Ascending aorta (tissue), 2 donors: Measurements from ENCODE around the gene FRAT1. TPM values are rescaled to one million over a fixed set of nuclear protein-coding genes. Genes with fewer than 3 reads are reported as not detected.
A peak's percentile ranks its signal among the peaks of the same experiment; 100 is the strongest.
"Not testable (repeated sequence)": the region's sequence is repeated elsewhere in the genome, so short reads cannot be mapped to it uniquely, and the experiment has no call there.

Source experiments
- DNase-seq, 2 donors: peaks; one replicate each; pipeline ENCODE4 v3.0.0-alpha.2; 2019; ENCODE audit warnings: low spot score in 2 of 2
- H3K27ac ChIP-seq, 2 donors: fragments of 200-600 bp; sonication (generic); one replicate each; pipeline ENCODE4 v1.5.1; 2016 to 2017; ENCODE audit warnings: mild to moderate bottlenecking in 1 of 2
- H3K27me3 ChIP-seq: fragments of 200-600 bp; sonication (generic); one replicate; pipeline ENCODE4 v1.5.1; 2017
- H3K36me3 ChIP-seq, 2 donors: fragments of 200-600 bp; sonication (generic); one replicate each; pipeline ENCODE4 v1.5.1; 2016
- H3K4me1 ChIP-seq, 2 donors: fragments of 200-600 bp; sonication (generic); one replicate each; pipeline ENCODE4 v1.5.1; 2016 to 2017; ENCODE audit warnings: mild to moderate bottlenecking in 1 of 2
- H3K4me3 ChIP-seq, 2 donors: fragments of 200-600 bp; sonication (generic); one replicate each; pipeline ENCODE4 v1.5.1; 2016 to 2017; ENCODE audit warnings: mild to moderate bottlenecking in 1 of 2
- H3K9me3 ChIP-seq, 2 donors: fragments of 200-600 bp; sonication (generic); one replicate each; pipeline ENCODE4 v1.5.1; 2016
- CTCF ChIP-seq, 3 experiments: fragments of 200-600 bp in 2 of 3; fragments of 450-650 bp in 1 of 3; sonication (generic) in 2 of 3; IDR thresholded peaks; one replicate each; pipeline ENCODE4 v1.5.1; 2016 to 2019; ENCODE audit warnings: antibody characterized with exemption in 3 of 3, mild to moderate bottlenecking in 1 of 3, moderate library complexity in 1 of 3
- intact Hi-C: fragments of 100-400 bp; cut with DNase I; formaldehyde crosslinking; loops from one replicate; pipeline ENCODE4 v1.15.1; 2023
- total RNA-seq: library from RNA; depleted of rRNA; stranded (reverse); fragments of >200 nt; gene quantifications from one replicate; pipeline ENCODE4 v1.1.0, GENCODE V29; 2016

Gene FRAT1
- total RNA-seq, 1 donor from 2014 or later: 5.2 TPM

- H3K36me3 ChIP-seq: no peaks in the 10 kb centered on the region
- H3K4me1 ChIP-seq: peaks cover 9 to 16% of the 10 kb centered on the region in 2 donors
- peak overlapping the region; percentile 40 to 66 for H3K27ac ChIP-seq
- no peaks in the 10 kb centered on the region for H3K9me3 ChIP-seq
- no peak for DNase-seq
- intact Hi-C loops: loop anchor here (2.0 kb wide), 2 partner anchors 14 to 76 kb away; partner anchors contain the start of gene ARHGAP19
- H3K27me3 ChIP-seq: no peaks in the 10 kb centered on the region
- no peak overlapping the region for H3K4me3 ChIP-seq
- TF ChIP-seq CTCF (IDR thresholded peaks at IDR 0.05): peak; percentile 53 to 67 (median 56)
Measured at GRCh38 chr10:97278491-97278989, 40.5 kb upstream of the FRAT1 start.

GRCh38 chr10:97279121-97279815, 39.8 kb upstream of the FRAT1 start:
- no peaks in the 10 kb centered on the region for H3K9me3 ChIP-seq
- peaks cover 9 to 16% of the 10 kb centered on the region in 2 donors for H3K4me1 ChIP-seq
- peak overlapping the region; percentile 40 to 66 for H3K27ac ChIP-seq
- no peak for DNase-seq
- no peak overlapping the region for H3K4me3 ChIP-seq
- intact Hi-C loops: loop anchor here (2.0 kb wide), 2 partner anchors 14 to 76 kb away; partner anchors contain the start of gene ARHGAP19
- H3K27me3 ChIP-seq: no peaks in the 10 kb centered on the region
- TF ChIP-seq CTCF (IDR thresholded peaks at IDR 0.05): no peak
- H3K36me3 ChIP-seq: no peaks in the 10 kb centered on the region

- DNase-seq: no peak
- no peaks in the 10 kb centered on the region for H3K27me3 ChIP-seq
- no peak overlapping the region for H3K4me3 ChIP-seq
- no peak overlapping the region for H3K27ac ChIP-seq
- peaks cover 9 to 13% of the 10 kb centered on the region in 2 donors for H3K4me1 ChIP-seq
- no peak for TF ChIP-seq CTCF (IDR thresholded peaks at IDR 0.05)
- intact Hi-C loops: no loop called here
- no peaks in the 10 kb centered on the region for H3K36me3 ChIP-seq
- no peaks in the 10 kb centered on the region for H3K9me3 ChIP-seq
Measured at GRCh38 chr10:97280783-97281182, 38.3 kb upstream of the FRAT1 start.

- peak in 1 of 2 donors; percentile 8 for DNase-seq
- H3K27me3 ChIP-seq, H3K27ac ChIP-seq, H3K4me1 ChIP-seq, H3K36me3 ChIP-seq, H3K9me3 ChIP-seq, H3K4me3 ChIP-seq: not testable (repeated sequence)
- intact Hi-C loops: loop anchor here (5.0 kb wide), 2 partner anchors 458 to 842 kb away; partner anchors contain the start of genes LCOR and R3HCC1L
Measured at GRCh38 chr10:97290076-97290475, 29.0 kb upstream of the FRAT1 start.

GRCh38 chr10:97290576-97291356, 28.3 kb upstream of the FRAT1 start:
- not testable (repeated sequence) for H3K9me3 ChIP-seq, H3K4me1 ChIP-seq, H3K4me3 ChIP-seq, H3K36me3 ChIP-seq, H3K27me3 ChIP-seq
- intact Hi-C loops: loop anchor here (5.0 kb wide), 2 partner anchors 458 to 842 kb away; partner anchors contain the start of genes LCOR and R3HCC1L
- peak in 1 of 2 donors; percentile 39 for DNase-seq
- H3K27ac ChIP-seq: peak overlapping the region in 1 of 2 donors; percentile 87

- Histone ChIP-seq H3K9me3 (no peaks in the 10 kb centered on the region), H3K4me3 (peak overlapping the region; percentile 51 to 76), H3K27me3 (no peaks in the 10 kb centered on the region), H3K4me1 (peaks cover 0 to 7% of the 10 kb centered on the region in 2 donors), H3K27ac (peak overlapping the region; percentile 87 to 92), H3K36me3 (peaks cover 0 to 10% of the 10 kb centered on the region in 2 donors)
- TF ChIP-seq CTCF (IDR thresholded peaks at IDR 0.05): no peak
- DNase-seq: peak in 1 of 2 donors; percentile 55
- intact Hi-C loops: loop anchor here (1.0 to 5.0 kb wide), 7 partner anchors 13 to 841 kb away; partner anchors contain the start of genes FRAT1, FRAT2, LCOR and PGAM1
Measured at GRCh38 chr10:97291357-97292096, 27.5 kb upstream of the FRAT1 start.
